Adipose tissue (tissue), 3 donors: ENCODE data around the gene SGCA. TPM values are rescaled to one million over a fixed set of nuclear protein-coding genes. Genes with fewer than 3 reads are reported as not detected.

ENCODE experiments used
- H3K27ac ChIP-seq: one replicate; pipeline ENCODE4 v1.5.1; 2013; ENCODE audit warnings: low read depth, low read length
- WGBS, 3 donors: extraction: QIAGEN DNeasy Blood & Tissue Kit; methylation state at CpG; one replicate each; pipeline ENCODE4 v1.1.7; 2013; 5-methylcytosine and 5-hydroxymethylcytosine counted together
- polyA plus RNA-seq, 3 donors: library from polyadenylated mRNA; stranded (reverse); fragments of 200-250 nt; gene quantifications; one replicate each; pipeline ENCODE4 v1.2.3, GENCODE V29; 2013
- donor health status: healthy with polysubstance abuse.
- donor health status: Bipolar disorder and iron deficiency.
- donor health status: healthy.

The SGCA gene
- polyA plus RNA-seq, 3 donors = 0.83 to 4.0 (median 3.1) TPM

DNA sequence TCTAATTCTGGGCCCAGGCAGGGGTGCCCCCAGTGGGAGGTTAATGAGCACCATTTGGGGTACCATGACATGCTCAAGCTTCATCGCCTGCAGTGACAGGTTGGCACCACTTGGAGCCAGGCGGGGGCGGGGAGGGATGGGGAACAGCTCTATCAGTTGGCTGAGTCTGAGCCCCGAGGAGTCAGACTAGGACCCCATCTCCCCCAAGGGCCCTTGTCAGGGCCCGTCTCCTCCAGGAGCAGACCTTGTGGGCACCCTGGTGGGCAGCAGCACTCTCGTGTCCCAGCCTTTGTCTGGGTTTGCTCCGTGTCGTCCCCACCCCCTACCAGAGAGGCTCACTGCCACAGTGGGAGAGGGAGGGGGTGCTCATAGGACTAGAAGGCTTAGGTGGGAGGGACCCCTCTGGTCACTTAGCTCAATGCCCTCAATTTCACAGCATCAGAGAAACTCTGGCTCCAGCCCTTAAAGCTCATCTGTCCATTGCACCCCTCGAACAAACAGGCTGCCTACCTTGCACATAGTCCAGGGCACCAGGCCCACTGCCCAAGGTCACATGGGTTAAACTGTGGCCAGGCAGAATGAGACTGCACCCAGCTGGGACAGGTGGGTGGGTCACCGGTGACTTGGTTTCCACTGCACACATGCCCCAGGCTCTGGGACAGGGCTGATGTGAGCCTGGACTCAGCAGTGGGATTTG, 19.4 kb upstream of the SGCA start:
- 61 to 74% (median 74%) methylated on average over 10 of the region's 10 CpGs for WGBS, 3 donors
- H3K27ac ChIP-seq = no peak overlapping the region

DNA sequence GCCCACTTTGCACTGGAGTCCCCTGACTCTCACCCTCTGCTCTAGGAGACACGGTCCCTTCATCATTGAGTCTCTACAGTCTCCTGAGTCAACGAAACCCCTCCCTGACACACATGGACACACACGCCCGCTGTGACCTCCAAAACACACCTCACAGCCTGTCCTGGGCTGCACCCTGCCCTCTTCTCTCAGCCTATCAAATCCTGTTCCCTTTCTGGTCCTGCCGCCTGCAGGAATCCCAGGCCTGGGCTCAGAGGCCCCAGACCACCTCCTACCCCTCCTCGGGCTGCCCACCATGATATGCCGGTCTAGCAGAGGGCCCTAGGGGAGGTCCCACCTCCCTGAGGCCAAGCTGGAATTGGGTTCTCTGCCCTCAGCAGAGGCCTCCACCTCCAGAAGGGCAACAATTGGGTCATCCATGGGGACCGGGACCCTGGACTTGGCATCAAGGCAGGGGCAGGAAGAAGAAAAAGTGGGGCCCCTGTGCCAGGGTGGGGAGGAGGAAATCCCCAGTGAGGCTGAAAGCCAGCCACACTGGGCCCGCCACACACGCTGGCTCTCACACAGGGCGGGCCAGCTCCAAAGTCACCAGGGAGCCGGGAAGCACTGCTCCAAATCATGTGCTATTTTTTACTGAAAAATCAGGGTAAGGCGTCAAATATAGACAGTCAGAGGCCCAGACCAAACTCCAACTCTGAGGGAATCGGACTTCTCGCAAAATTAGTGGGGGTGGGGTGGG, 18.7 kb upstream of the SGCA start:
- 33 to 39% (median 33%) methylated on average over 15 of the region's 15 CpGs for WGBS, 3 donors
- no peak overlapping the region for H3K27ac ChIP-seq

DNA sequence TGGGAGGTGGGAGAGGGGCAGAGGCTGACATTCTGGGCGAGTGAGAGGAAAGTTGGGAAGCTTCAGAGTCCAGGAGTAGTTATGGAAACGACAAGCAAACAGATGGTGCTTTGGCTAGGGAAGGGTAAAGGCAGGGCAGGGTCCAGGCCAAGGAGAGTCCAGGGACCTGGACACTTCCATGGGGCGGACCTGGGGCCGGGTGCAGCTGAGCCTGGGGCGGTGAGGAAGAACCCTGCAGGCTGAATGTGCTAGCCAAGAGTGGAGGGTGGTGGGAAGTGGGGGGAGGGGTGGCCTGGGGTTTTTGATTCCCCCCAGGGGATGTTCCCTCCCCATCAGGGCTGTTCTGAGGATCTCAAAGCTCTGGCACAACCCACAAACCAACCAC, 18.0 kb upstream of the SGCA start:
- H3K27ac ChIP-seq = no peak overlapping the region
- 4 to 12% (median 5%) methylated on average over 5 of the region's 5 CpGs for WGBS, 3 donors

DNA sequence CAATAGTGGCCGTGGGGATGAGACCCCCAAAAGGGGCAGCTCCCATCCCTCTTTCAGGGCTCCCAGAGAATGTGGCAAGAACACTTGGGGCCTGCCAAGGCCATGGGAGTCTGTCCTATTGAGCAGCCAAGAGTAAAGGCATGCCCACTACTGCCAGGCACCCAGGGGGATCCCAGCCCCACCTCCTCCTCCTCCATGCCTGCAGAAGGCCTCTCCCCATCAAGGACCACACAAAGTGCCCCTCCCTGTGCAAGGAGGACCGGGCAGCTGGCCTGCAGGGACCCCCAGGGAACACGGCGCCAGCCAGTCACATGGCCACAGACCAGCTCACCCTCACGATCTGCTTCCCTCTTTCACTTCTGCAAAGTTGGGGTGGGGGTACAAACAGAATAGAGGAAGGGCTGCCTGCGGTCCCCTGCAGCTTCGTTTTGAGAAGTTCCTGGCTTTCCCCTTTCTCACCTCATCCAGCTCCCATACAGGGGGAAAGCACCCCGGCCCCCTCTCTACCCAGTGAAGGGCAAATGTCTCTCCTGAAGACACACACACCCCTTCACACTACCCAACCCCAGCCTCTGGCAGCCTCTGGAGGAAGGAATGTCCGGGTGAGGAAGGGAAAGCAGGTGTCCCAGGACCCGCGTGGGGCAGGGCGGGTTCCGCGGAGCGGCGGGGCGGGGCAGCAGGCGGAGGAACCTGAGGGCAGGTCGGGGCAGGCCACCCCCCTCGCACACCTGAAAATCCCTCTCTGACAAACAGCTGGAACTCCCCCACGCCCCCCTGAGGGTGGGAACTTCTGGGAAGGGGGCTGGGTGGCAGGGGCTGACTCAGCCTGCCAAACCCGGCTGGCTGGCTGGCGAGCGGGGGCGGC, 17.3 kb upstream of the SGCA start:
- 1 to 3% (median 1%) methylated on average over 22 to 25 of the region's 25 CpGs for WGBS, 3 donors
- H3K27ac ChIP-seq = no peak overlapping the region

DNA sequence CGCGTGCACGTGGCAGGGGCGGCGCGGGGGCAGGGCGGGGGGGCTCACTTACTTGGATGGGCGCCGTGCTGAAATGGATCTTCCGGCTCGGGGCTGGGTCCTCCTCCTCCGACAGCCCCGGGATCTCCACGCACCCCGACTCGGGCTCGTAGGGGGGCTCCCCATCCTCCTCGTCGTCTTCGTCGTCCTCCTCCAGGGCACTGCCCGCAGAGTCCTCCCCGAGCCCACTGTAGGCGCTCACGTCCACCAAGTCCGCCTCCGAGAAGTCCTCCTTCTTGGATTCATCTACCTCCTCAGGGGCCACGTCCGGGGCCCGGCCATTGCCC, 16.8 kb upstream of the SGCA start:
- 0 to 1% (median 1%) methylated on average over 27 to 30 of the region's 30 CpGs for WGBS, 3 donors
- H3K27ac ChIP-seq = no peak overlapping the region

DNA sequence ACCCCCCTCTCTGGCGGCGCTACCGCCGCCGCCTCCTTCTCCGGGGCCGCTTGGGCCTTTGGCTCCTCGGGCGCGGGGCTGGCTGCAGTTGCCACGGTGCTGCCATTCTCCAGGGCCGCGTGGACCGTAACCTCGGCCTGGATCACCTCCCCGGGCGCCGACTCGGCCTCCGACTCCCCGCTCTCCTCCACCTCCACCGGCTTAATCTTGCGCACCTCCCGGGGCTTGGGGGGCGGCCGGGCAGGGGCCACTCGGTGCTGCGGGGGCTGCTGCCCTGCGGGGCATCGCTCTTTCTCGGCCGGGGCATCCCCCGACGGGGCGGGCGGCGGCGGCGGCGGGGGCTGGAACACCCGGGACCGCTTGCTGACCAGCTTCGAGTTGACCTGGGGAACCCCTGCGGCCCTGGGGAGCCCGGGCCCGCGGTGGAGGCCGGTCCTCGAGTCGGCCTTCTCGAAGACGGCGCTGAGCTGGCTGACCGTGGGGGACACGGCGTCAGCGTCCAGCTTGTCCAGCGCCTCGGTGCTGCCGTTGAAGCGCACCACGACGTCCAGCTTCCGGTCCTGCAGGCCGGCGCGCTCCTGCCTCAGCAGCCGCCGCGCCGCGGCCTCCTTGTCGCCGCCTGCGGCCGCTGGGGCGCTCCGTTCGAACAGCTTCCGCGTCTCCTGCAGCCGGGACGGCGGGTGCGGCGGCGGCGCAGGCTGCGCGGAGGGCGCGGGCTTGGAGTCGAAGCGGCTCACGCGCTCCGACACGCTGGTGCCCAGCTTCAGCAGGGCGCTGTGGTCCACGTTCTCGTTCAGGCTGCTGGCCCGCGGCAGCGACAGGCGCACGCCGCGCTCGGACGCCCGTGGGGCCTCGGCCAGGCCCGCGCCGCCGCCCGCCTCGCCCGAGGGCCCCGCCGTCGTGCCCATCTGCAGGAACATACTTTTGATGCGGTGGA, 16.1 kb upstream of the SGCA start:
- 1 to 2% (median 1%) methylated on average over 96 to 123 of the region's 123 CpGs for WGBS, 3 donors
- H3K27ac ChIP-seq = no peak overlapping the region

DNA sequence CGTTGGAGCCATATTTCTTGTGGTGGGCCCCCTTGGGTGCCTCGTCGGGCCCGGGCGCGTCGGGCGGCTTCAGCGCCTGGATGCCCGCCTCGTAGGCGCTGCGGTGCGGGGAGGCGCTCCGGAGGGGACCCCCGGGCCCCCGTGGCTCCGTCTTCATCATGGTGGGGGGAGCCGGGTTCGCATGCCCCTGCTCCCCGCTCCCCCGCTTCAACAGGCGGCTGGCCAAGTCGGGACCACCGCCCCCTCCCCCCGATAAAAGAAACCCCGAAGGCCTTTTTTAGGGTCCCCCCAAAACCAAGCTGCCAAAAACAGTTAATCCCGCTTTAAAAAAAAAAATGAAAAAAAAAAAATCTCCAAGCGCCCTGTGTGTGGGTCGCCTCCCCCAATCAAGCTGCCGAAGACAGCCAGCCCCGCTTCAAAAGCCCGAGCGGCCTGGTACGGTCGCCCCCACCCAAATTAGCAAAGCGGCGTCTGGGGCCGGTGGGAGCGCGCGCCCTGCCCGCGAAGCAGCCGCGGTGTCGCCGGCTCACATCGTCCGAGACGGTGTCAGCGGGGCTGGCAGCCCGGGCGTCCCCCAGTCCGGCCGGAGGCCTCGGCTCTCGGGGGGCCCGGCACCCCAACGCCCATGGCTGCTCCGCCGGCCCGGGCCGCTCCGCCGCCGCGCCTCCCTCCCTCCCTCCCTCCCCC, 15.3 kb upstream of the SGCA start, which contains the start of gene PPP1R9B:
TSS of gene PPP1R9B (minus strand) at position 324 of the 687 bp plus-strand sequence. CDS start at position 160, 164 bp downstream.
- H3K27ac ChIP-seq = peak within 1 kb of the TSS; percentile 0
- 0 to 1% (median 1%) methylated on average over 57 to 69 of the region's 69 CpGs for WGBS, 3 donors

DNA sequence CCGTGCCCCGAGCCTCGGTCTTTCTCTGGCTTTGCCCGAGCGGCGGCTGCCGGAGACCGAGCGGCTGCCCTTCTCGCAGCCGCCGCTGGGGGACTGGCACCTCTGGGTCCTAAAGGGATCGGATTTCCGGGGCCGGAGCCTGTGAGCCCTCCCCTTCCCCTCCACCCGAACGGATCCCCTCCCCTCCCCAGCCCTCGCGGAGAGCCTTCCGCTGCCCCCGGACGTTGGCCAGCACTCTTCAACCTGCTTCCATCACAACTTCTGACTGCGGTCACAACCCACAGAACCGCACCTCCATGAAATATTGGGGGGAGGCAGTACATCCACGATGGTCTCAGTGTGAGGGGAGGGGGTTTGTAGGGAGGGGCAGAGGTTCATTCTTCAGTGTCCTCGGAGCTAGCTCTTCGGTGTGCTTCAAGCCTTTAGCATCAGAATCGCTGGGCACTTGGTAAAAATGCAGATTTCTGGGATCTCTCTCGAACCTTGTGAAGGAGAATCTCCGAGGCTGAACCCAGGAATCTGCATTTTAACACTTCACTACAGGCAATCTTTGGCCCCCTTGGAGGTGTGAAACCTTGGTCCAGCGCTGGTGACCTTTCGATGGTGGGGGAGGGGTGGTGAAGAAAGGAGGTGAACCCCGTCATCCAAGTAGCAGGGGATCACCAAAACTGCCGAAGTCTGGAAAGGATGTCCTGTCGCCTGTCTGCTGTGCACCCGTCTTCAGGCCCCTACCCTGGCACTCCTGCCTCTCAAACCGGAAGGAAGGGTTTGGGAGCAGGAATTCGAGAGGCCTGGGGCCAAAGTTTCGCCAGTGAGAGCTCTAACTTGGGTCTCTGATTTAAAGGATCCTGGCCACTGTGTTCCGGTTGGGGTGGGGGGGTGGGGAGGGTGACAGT, 14.5 kb upstream of the SGCA start:
- peak overlapping the region; percentile 0 for H3K27ac ChIP-seq
- 0 to 1% (median 1%) methylated on average over 26 to 40 of the region's 40 CpGs for WGBS, 3 donors

DNA sequence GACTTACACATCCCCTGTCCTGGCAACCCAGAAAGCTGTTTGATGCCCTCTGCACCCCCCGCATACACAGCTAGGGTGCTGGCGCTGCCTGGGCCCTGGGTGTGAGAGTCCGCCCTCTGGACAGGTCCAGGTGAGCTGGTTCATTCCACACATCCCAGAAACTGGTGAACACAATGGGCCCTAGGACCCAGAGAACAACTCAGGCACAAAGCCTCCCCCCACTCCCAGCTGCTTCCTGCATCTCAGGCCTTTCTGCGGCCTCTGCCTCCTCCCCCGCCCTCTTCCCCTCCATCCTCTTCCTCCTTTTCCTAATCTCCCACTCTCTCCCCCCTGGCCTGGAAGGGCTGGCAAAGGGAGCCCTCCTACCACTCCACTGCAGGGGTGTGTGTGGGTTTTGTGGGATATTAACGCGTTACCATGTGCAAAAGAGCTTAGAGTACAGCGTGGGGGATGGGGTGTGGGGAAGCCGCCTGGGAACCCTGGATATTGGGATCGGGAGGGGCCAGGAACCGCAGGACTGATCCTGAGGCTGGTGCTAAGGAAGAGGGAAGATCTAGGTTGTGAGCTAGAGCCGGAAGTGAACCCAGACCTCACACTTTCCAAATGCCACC, 13.8 kb upstream of the SGCA start:
- no peak overlapping the region for H3K27ac ChIP-seq
- WGBS, 3 donors = 0 to 2% (median 1%) methylated on average over 12 of the region's 12 CpGs

DNA sequence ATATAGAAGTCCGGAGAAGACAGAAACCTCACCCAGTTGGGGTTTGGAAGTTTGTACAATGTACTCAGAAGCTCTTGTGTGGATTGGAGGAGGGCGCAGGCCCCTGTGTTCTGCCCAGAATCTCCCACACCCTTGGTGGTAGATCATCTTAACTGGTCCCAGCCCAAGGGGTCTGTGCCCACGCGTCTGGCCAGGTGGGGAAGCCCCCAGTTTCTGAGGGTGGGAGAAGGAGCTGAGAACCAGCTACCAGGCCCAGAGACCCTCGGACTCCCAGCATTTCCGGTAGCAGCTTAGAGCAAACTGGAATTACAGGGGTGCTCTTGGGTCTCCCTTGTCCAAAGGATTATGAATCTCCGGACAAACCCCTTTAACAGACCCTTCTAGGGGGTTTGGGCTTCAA, 13.1 kb upstream of the SGCA start:
- WGBS, 3 donors = 69 to 71% (median 70%) methylated on average over 7 of the region's 7 CpGs
- H3K27ac ChIP-seq = no peak overlapping the region

DNA sequence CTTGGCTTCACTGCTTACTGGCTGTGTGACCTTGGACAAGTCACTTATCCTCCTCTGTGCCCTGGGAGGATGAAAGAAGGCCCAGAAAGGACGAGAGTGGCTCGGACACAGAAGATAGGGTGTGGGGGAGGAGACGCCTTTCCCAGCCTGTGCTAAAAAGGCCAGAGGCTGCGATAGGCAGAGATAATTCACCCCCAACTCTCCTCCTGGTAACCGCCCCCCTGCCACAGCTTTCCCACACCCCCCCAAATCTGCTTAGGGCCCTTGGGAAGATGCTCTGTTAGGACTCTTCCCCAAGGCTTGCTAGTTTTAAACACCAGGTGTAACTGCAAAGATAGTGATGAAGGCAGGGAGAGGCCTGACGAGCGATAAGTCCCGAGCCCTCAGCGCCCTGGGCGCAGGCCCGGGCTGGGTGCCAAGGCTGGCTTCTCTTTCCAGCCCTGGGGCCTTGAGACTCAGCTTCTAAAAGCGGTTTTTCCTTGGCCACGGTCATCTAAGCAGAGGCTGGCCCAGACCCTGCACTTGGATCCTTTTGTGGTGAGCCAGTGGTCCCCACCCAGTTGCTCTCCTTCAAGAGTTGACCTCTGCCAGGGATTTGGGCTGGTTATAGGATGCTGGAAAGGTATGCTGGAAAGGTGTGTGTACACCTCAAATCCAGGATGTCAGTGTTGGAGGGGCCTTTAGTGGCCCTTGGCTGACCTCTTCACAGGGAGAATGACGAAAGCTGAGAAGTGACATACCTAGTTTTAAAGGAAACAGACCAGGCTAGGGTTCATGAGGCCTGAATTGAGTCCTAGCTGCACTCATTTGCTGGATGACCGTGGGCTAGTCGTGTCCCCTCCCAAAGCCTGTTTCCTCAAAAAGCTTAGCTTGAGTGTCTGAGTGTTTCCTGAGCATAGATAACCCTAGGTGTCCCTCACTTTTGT, 11.9 kb upstream of the SGCA start:
- no peak overlapping the region for H3K27ac ChIP-seq
- 31 to 43% (median 36%) methylated on average over 16 of the region's 16 CpGs for WGBS, 3 donors

DNA sequence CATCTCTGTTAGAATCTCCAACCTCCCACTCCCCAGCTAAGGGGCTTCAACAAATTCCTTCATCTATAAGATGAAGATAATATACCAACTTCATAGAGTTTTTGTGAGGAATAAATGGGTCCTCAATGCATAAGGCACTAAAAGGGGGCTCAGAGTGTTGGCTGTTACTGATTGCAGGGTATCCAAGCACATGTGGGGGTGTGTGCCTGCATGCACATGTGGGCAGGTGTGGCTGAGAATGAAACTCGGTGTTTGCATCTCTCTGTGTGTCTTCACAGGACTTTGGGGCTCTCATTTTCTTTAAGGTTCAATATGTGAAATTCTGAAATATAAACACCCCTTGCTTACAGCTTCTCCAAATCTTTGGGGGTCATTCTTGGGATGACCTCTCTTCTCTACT, 11.2 kb upstream of the SGCA start:
- H3K27ac ChIP-seq = no peak overlapping the region
- 18 to 27% (median 19%) methylated on average over 1 of the region's 1 CpG for WGBS, 3 donors

DNA sequence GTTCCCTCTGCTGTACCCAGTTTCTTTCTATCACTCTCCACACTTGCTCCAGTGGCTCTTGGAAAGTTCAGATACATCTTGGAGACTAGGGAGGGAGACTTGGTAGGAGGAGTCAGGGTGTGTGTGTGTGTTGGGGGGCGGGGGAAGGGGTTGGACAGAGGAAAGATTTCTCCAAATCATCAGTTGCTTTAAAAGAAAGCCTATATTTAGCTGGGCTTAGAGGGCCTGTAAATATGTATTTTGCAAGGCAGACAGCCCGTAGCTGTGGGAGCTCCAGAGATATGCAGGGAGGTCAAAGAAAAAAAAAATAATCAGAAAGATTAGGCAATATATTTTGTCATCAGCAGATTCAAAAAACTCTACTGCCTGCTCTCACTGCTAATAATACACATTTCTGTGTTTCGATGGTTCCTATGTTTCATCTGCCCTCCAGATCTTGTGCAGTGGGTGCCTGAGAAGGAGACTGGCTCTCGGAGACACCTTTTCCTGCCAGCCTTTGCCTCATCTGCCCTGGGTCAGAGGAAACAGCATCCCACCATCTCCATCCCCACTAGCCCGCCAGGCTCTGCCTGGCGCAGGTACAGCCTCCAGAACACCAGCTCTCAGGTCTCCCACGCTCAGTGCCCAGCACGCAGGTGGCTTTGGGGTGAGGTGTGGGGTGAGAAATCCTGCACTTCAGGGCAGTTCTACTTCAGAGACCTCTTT, 10.5 kb upstream of the SGCA start:
- no peak overlapping the region for H3K27ac ChIP-seq
- WGBS, 3 donors = 56 to 66% (median 59%) methylated on average over 8 of the region's 8 CpGs

DNA sequence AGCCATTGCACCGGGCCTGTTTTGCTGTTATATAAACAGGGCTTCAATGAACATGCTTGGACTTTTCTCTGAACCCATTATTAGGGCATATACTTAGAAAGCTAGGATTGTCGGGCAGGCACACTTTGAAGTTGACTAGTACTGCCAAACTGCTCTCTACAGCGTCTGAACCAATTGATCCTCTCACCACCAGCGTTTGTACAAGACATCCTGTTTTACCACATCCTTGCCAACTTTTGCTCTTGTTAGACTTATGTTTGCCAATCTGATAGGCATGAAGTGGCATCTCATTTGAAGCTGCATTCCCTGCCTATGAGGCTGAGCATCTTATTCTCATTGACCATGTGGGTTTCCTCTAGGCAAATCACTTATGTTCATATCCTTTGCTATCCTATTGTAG, 7.9 kb upstream of the SGCA start:
- H3K27ac ChIP-seq = no peak overlapping the region

More for the DNA sequence above, 7.9 kb upstream of the SGCA start:
- WGBS, 3 donors = 64 to 68% (median 65%) methylated on average over 4 of the region's 4 CpGs
